Stomach (tissue), 9 donors: ENCODE data around the gene OR10X1. TPM values are rescaled to one million over a fixed set of nuclear protein-coding genes. Genes with fewer than 3 reads are reported as not detected.

ENCODE experiments used
- DNase-seq, 2 donors: peaks; one replicate each; pipeline versions ENCODE4 v3.0.0 to v3.0.0-alpha.2; 2013 to 2019
- H3K27ac ChIP-seq, 5 donors: fragments of 200-600 bp in 4 of 5; sonication (generic) in 4 of 5; one replicate each; pipeline ENCODE4 v1.5.1; 2013 to 2019; ENCODE audit warnings: mild to moderate bottlenecking in 1 of 5, moderate library complexity in 1 of 5
- H3K27me3 ChIP-seq, 3 donors: fragments of 200-600 bp; sonication (generic); one replicate each; pipeline ENCODE4 v1.5.1; 2017 to 2019; ENCODE audit warnings: mixed run types in 1 of 3
- H3K36me3 ChIP-seq, 4 donors: fragments of 200-600 bp; sonication (generic); 1 replicate in 3 of 4; 2 replicates in 1 of 4; pipeline ENCODE4 v1.5.1; 2016 to 2019
- H3K4me1 ChIP-seq, 4 donors: fragments of 200-600 bp; sonication (generic); one replicate each; pipeline ENCODE4 v1.5.1; 2016 to 2019
- H3K4me3 ChIP-seq, 4 donors: fragments of 200-600 bp; sonication (generic) in 3 of 4; one replicate each; pipeline ENCODE4 v1.5.1; 2016 to 2019; ENCODE audit warnings: mild to moderate bottlenecking in 1 of 4
- H3K9me3 ChIP-seq, 4 donors: fragments of 200-600 bp; sonication (generic); one replicate each; pipeline ENCODE4 v1.5.1; 2016 to 2019
- EP300 ChIP-seq: sonication (generic); formaldehyde crosslinking; IDR thresholded peaks from one replicate; pipeline ENCODE4 v1.6.1; 2017; ENCODE audit warnings: antibody characterized with exemption
- POLR2A ChIP-seq, 4 donors: fragments of 450-650 bp; IDR thresholded peaks; one replicate each; pipeline ENCODE4 v1.6.1; 2016; ENCODE audit warnings: antibody characterized with exemption in 4 of 4, control low read depth in 2 of 4, mild to moderate bottlenecking in 1 of 4, moderate library complexity in 1 of 4
- POLR2AphosphoS5 ChIP-seq, 3 donors: sonication (generic); formaldehyde crosslinking; IDR thresholded peaks; one replicate each; pipeline ENCODE4 v1.6.1; 2016; ENCODE audit warnings: antibody characterized with exemption in 3 of 3
- WGBS, 5 donors: extraction: QIAGEN DNeasy Blood & Tissue Kit in 3 of 5; methylation state at CpG; one replicate each; pipeline versions ENCODE4 v1.1.5 to v1.1.7; 2013 to 2018; 5-methylcytosine and 5-hydroxymethylcytosine counted together
- intact Hi-C: fragments of 100-400 bp; cut with DNase I; formaldehyde crosslinking; loops from one replicate; pipeline ENCODE4 v1.15.1; 2023; ENCODE audit warnings: low total_unique reads
- polyA plus RNA-seq, 3 donors: library from polyadenylated mRNA; stranded (reverse); fragments of 200-250 nt; gene quantifications; one replicate each; pipeline ENCODE4 v1.2.3, GENCODE V29; 2013
- total RNA-seq, 5 donors: library from RNA; depleted of rRNA; stranded (reverse); fragments of >200 nt; gene quantifications; one replicate each; pipeline versions ENCODE4 v1.1.0 to v1.2.3, GENCODE V29; 2014 to 2016
- TF ChIP-seq, protein P1 (sequence below), 7 experiments: fragments of 450-650 bp in 4 of 7; fragments of 200-600 bp in 3 of 7; sonication (generic) in 3 of 7; IDR thresholded peaks; one replicate each; pipeline ENCODE4 v1.5.1; 2016 to 2019; ENCODE audit warnings: antibody characterized with exemption in 7 of 7, control low read depth in 2 of 7, mild to moderate bottlenecking in 1 of 7
- donor health status: healthy with polysubstance abuse.
- donor health status: Bipolar disorder and iron deficiency.
- donor health status: healthy.

The OR10X1 gene
- total and polyA plus RNA-seq, 8 donors, result not detected

DNA sequence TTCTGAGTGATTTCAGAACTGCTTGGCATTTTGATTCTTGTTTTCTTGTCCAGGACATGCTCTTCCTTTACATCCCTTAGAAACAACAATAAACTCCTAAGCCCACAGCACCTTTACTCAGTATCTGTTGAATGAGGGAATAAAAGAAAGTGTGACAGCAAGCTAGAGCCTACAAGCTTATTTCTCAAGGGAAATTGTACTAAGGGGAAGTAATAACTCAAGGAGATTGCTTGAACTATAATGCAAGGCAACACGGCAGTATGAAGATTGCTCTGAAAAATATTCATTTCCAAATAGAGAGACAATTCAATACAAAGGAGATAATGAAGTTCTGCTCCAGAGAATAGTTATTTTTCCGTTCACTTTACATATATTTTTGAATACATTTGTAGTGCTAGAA is 15.8 kb downstream of the OR10X1 start:
- WGBS, 5 donors, result 72 to 88% (median 79%) methylated on average over 2 of the region's 2 CpGs
- H3K4me1 ChIP-seq, result no peaks in the 10 kb centered on the region
- no peaks in the 10 kb centered on the region for H3K27me3 ChIP-seq
- TF ChIP-seq POLR2AphosphoS5 (IDR thresholded peaks at IDR 0.05) (no peak), POLR2A (IDR thresholded peaks at IDR 0.05) (no peak), EP300 (no peak)
- TF ChIP-seq, protein P1, sequence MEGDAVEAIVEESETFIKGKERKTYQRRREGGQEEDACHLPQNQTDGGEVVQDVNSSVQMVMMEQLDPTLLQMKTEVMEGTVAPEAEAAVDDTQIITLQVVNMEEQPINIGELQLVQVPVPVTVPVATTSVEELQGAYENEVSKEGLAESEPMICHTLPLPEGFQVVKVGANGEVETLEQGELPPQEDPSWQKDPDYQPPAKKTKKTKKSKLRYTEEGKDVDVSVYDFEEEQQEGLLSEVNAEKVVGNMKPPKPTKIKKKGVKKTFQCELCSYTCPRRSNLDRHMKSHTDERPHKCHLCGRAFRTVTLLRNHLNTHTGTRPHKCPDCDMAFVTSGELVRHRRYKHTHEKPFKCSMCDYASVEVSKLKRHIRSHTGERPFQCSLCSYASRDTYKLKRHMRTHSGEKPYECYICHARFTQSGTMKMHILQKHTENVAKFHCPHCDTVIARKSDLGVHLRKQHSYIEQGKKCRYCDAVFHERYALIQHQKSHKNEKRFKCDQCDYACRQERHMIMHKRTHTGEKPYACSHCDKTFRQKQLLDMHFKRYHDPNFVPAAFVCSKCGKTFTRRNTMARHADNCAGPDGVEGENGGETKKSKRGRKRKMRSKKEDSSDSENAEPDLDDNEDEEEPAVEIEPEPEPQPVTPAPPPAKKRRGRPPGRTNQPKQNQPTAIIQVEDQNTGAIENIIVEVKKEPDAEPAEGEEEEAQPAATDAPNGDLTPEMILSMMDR (IDR thresholded peaks at IDR 0.05), result no peak
- no peaks in the 10 kb centered on the region for H3K9me3 ChIP-seq
- DNase-seq, result no peak
- no peak overlapping the region for H3K4me3 ChIP-seq
- H3K27ac ChIP-seq, result no peak overlapping the region
- no peaks in the 10 kb centered on the region for H3K36me3 ChIP-seq
- intact Hi-C loops, result no loop called here

DNA sequence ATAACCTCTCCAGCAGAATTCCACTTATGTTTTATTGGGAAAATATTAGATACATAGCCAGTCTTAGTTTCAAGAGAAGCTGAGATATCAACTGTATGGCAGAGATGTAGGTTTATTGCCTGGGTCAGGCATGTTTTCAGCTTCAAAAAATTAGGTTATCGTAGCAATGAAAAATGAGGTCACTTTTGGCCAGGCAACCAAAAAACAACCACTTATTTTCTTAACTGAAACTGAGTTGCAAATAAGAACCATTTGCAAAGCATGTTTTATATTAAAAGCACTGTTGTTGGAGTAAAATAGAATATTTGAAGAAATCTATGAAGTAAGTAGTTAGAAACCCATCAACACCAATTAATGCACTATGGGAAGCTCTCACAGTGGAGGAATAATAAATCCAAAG is 20.0 kb downstream of the OR10X1 start:
- intact Hi-C loops, result no loop called here
- Histone ChIP-seq H3K27me3 (no peaks in the 10 kb centered on the region), H3K36me3 (no peaks in the 10 kb centered on the region), H3K4me3 (no peak overlapping the region), H3K27ac (no peak overlapping the region), H3K9me3 (no peaks in the 10 kb centered on the region), H3K4me1 (no peaks in the 10 kb centered on the region)
- no peak for DNase-seq
- TF ChIP-seq, protein P1 (IDR thresholded peaks at IDR 0.05), result no peak
- no peak for TF ChIP-seq EP300
- no peak for TF ChIP-seq POLR2A (IDR thresholded peaks at IDR 0.05)
- TF ChIP-seq POLR2AphosphoS5 (IDR thresholded peaks at IDR 0.05), result no peak
- 85 to 96% (median 87%) methylated on average over 1 of the region's 1 CpG for WGBS, 5 donors

DNA sequence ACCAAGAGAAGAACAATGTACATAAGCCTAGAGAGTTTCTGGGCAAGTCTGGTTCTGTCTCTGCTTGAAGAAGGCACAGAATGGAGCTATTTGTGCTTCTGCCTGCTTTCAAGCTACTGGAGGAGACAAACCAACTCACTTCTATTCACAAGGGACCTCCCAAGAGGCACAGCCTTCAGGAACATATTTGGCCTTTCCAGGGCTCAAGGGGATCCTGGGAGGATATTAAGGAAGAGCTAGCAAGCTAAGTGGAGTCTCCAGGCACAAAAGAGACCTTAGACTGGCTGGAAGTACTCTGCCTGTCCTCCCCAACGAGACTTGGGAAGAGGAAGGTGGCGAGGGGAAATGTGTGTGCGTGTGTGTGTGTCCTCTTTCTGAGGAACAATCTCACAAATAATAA is 25.3 kb downstream of the OR10X1 start, which contains the start of gene OR6Y1:
OR6Y1 (minus strand) TSS at position 54 of the 400 bp plus-strand sequence. CDS start 6,300 bp downstream, outside the sequence.
- Histone ChIP-seq H3K27ac (no peak within 1 kb of the TSS), H3K4me3 (no peak within 1 kb of the TSS), H3K9me3 (no peaks in the 10 kb centered on the region), H3K4me1 (no peaks in the 10 kb centered on the region), H3K36me3 (no peaks in the 10 kb centered on the region), H3K27me3 (no peaks in the 10 kb centered on the region)
- TF ChIP-seq, protein P1 (IDR thresholded peaks at IDR 0.05), result no peak
- TF ChIP-seq POLR2A (IDR thresholded peaks at IDR 0.05), result no peak
- no peak for TF ChIP-seq POLR2AphosphoS5 (IDR thresholded peaks at IDR 0.05)
- TF ChIP-seq EP300, result no peak
- no peak for DNase-seq
- intact Hi-C loops, result no loop called here
- 68 to 86% (median 84%) methylated on average over 3 of the region's 3 CpGs for WGBS, 5 donors

DNA sequence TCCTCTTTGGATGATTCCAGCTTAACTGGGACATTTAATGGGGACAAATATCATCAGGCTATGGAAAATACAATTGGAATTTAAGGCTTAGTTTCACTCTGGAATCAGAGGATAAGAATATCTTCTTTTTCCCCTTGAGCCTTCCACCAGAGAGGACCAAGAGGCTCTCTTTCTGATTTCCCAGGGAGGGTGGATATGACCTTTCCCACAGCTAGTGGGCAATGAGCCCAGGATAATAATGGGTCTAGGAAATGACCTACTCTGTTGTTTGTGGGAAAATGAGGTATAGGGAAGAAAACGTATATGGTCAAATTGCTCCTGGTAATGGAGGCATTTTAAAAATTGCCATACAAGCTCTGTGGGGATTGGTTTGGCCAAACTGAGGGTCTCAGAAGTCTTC is 27.4 kb downstream of the OR10X1 start:
- Histone ChIP-seq H3K27ac (no peak overlapping the region), H3K4me3 (no peak overlapping the region), H3K4me1 (no peaks in the 10 kb centered on the region), H3K9me3 (no peaks in the 10 kb centered on the region), H3K36me3 (no peaks in the 10 kb centered on the region), H3K27me3 (no peaks in the 10 kb centered on the region)
- intact Hi-C loops, result no loop called here
- DNase-seq, result no peak
- TF ChIP-seq POLR2A (IDR thresholded peaks at IDR 0.05), result no peak
- TF ChIP-seq, protein P1 (IDR thresholded peaks at IDR 0.05), result no peak
- TF ChIP-seq POLR2AphosphoS5 (IDR thresholded peaks at IDR 0.05), result no peak
- 50 to 77% (median 72%) methylated on average over 1 of the region's 1 CpG for WGBS, 5 donors
